ENCODE data around the gene CFAP70.

GRCh38 chr10:73406846-73407245 is 48.2 kb upstream of the CFAP70 start:
- no peak for TF ChIP-seq POLR2A (IDR thresholded peaks at IDR 0.05)
- TF ChIP-seq CTCF (IDR thresholded peaks at IDR 0.05) = no peak
- no peak for TF ChIP-seq POLR2AphosphoS5 (IDR thresholded peaks at IDR 0.05)

Measured in transverse colon (tissue), 4 donors.